ENCODE results near the gene PLSCR3. TPM values are rescaled to one million over a fixed set of nuclear protein-coding genes. Genes with fewer than 3 reads are reported as not detected.

The PLSCR3 gene
- 10 to 100 TPM; 18.3 to 21.6 (median 19.9) TPM for total RNA-seq

DNA sequence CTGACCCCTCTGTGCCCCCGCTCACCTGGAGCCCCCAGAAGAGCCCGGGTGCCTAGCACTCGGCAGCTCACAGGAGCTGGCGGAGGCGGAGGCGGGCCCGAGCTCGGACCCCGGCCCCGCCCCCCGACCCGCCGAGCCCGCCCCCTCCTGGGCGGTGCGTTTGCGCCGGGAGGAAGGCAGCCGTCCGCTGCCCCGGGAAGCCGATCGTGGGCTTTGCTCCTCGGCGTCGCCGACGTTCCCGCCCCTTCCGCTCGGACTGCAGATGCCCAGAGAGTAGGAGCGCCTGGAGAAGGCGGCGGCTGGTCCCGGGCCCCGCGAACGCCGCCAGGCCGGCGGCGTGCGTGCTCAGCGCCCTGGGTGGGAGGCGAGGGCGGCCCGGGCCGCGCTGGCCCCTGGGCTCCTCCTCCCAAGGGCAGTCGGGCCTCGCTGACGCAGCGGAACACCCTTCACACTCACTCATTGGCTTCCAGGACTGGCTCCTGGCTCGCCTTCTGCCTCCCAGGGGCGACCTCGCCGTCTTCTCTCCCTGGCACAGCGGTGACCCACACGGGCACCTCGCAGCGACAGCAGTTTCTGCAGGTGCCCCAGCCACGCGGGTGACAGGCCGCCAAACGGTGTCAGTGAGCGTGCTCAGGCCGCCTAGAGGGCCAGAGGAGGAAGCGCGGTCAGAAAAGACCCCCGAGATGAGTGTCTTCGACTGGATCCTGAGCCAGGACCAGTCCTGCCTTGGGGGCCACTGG is at the start of gene PLSCR3:
PLSCR3 (minus strand) TSS at position 74 of the 740 bp plus-strand sequence. CDS start 415 bp downstream, outside the sequence.
- Histone ChIP-seq H3K4me3 (replicated peaks in 1 of 3) (peak within 1 kb of the TSS; percentile 65 to 79 (median 67)), H3K27me3 (no peaks in the 10 kb centered on the region), H3K36me3 (peaks cover 0 to 5% of the 10 kb centered on the region in 2 donors), H3K27ac (peak within 1 kb of the TSS; percentile 72 to 93 (median 92)), H3K9me3 (no peaks in the 10 kb centered on the region), H3K4me1 (peaks cover 11 to 18% of the 10 kb centered on the region in 2 donors)
- intact Hi-C loops (cut with DNase I), result no loop called here
- WGBS, 2 donors, result 1 to 5% methylated on average over 12 to 15 of the region's 71 CpGs
- peak; percentile 86 to 89 for DNase-seq
- TF ChIP-seq, protein P1, sequence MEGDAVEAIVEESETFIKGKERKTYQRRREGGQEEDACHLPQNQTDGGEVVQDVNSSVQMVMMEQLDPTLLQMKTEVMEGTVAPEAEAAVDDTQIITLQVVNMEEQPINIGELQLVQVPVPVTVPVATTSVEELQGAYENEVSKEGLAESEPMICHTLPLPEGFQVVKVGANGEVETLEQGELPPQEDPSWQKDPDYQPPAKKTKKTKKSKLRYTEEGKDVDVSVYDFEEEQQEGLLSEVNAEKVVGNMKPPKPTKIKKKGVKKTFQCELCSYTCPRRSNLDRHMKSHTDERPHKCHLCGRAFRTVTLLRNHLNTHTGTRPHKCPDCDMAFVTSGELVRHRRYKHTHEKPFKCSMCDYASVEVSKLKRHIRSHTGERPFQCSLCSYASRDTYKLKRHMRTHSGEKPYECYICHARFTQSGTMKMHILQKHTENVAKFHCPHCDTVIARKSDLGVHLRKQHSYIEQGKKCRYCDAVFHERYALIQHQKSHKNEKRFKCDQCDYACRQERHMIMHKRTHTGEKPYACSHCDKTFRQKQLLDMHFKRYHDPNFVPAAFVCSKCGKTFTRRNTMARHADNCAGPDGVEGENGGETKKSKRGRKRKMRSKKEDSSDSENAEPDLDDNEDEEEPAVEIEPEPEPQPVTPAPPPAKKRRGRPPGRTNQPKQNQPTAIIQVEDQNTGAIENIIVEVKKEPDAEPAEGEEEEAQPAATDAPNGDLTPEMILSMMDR (IDR thresholded peaks at IDR 0.05), result peak in 5 of 6 experiments; percentile 20 to 46 (median 41)
- peak in 1 of 2 donors; percentile 91 for TF ChIP-seq POLR2A (IDR thresholded peaks at IDR 0.05)

DNA sequence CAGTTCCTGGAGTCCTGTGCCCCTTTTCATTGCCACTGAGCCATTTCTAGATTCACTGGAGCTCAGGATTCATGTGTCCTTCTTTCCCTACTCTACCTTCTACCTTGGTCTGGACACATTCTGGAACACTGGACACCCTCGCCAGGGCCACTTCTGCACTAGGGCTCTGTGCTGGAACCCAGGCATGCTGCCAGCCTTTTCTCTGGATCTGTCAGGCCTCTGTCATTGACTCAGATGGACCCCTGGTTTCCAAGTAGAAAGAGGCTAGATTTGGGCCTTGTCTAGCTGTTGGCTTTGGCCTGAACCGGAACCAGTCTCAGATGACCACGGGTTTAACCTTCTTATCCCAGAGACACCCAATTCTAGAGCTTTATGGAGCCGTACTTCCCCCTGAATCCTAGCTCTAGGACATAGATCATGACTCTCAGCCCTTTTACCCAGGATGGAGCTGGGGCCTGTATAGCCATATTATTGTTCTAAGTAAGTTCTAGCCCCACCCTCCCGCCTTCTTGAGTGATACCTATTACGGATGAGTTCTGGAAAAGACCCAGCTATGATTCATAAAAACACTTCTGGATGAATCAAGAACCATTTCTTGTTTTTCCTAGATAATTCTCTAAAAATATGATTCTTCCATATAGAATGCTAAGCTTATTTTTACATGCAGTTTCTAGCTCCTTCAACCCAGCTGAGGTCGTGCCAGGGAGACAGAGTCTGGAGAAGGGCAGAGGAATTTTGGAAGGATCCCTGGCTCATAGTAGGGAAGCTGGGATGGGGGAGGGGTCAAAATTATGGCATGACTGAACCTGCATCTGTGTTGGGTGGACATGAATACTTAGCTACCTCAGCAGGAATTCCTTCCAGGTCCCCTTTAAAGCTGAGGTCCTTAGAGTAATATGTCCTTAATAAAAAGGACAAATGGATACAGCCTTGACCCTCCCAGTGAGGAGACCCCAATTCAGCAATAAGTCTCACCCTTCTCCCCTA is 49.5 kb upstream of the PLSCR3 start:
- no peak overlapping the region for H3K27ac ChIP-seq
- intact Hi-C loops (cut with DNase I), result loop anchor here (5.0 kb wide), 1 partner anchor 34 kb away; the partner anchor contains the start of gene ZBTB4
- no peaks in the 10 kb centered on the region for H3K27me3 ChIP-seq
- TF ChIP-seq POLR2A (IDR thresholded peaks at IDR 0.05), result no peak
- TF ChIP-seq, protein P1 (IDR thresholded peaks at IDR 0.05), result no peak
- H3K4me1 ChIP-seq, result peaks cover 11 to 36% of the 10 kb centered on the region in 2 donors
- peak in 1 of 2 donors; percentile 17 for DNase-seq
- H3K9me3 ChIP-seq, result no peaks in the 10 kb centered on the region
- no peak overlapping the region for H3K4me3 ChIP-seq (replicated peaks in 1 of 3)
- no peaks in the 10 kb centered on the region for H3K36me3 ChIP-seq
- 79 to 80% methylated on average over 7 of the region's 7 CpGs for WGBS, 2 donors

DNA sequence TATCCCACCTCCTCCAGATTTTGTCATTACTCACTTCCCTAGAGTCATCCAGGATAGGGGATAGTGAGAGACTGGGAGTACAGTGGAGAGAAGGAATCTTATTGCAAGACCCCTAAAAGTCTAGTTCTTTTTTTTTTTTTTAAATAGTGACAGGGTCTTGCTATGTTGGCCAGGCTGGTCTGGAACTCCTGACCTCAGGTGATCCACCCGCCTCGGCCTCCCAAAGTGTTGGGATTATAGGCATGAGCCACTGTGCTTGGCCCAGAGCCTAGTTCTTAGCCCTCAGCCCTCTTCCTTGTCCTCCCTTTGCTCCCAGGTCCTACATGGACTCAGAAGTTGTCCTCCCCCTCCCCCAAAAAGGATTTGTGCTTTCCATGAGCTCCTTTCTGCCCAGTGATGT is 47.8 kb upstream of the PLSCR3 start:
- intact Hi-C loops (cut with DNase I), result loop anchor here (5.0 kb wide), 1 partner anchor 35 kb away; the partner anchor contains the start of gene ZBTB4
- 97 to 100% methylated on average over 2 of the region's 2 CpGs for WGBS, 2 donors
- no peaks in the 10 kb centered on the region for H3K9me3 ChIP-seq
- H3K4me1 ChIP-seq, result peaks cover 22 to 52% of the 10 kb centered on the region in 2 donors
- no peak overlapping the region for H3K4me3 ChIP-seq (replicated peaks in 1 of 3)
- no peak overlapping the region for H3K27ac ChIP-seq
- no peak for TF ChIP-seq POLR2A (IDR thresholded peaks at IDR 0.05)
- TF ChIP-seq, protein P1 (IDR thresholded peaks at IDR 0.05), result no peak
- DNase-seq, result no peak
- H3K36me3 ChIP-seq, result no peaks in the 10 kb centered on the region
- no peaks in the 10 kb centered on the region for H3K27me3 ChIP-seq

DNA sequence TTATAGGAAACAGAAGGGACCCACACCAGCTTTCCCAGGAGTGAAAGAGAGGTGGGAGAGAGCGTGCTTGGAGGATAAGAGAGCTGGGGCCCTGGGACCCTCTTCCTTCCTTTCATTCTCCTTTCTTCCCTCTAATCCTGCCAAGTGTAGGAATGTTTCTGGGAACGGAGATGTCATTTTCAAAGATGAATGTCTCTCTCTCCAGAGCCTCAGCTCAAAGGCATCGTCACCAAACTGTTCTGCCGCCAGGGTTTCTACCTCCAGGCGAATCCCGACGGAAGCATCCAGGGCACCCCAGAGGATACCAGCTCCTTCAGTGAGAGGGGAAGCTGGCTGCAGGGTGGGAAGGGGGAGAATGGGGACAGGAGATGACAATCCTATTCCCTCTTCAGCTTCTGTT is 46.9 kb upstream of the PLSCR3 start:
- Histone ChIP-seq H3K9me3 (no peaks in the 10 kb centered on the region), H3K27me3 (no peaks in the 10 kb centered on the region), H3K36me3 (no peaks in the 10 kb centered on the region), H3K4me3 (replicated peaks in 1 of 3) (no peak overlapping the region), H3K4me1 (peaks cover 29 to 60% of the 10 kb centered on the region in 2 donors), H3K27ac (peak overlapping the region in 2 of 3 donors; percentile 69 to 82)
- no peak for TF ChIP-seq POLR2A (IDR thresholded peaks at IDR 0.05)
- TF ChIP-seq, protein P1 (IDR thresholded peaks at IDR 0.05), result no peak
- WGBS, 2 donors, result 80 to 81% methylated on average over 7 of the region's 7 CpGs
- DNase-seq, result no peak
- intact Hi-C loops (cut with DNase I), result loop anchor here (5.0 kb wide), 1 partner anchor 36 kb away; the partner anchor contains the start of gene ZBTB4

Measured in thyroid gland (tissue), 4 donors.